BLaER1 (cell line): ENCODE results near the gene SMYD1.

Experiments used
- H3K27ac ChIP-seq: shearing (Covaris generic); formaldehyde crosslinking; 2 replicates; pipeline ENCODE4 v1.8.1; 2022
- H3K27me3 ChIP-seq: shearing (Covaris generic); formaldehyde crosslinking; 2 replicates; pipeline ENCODE4 v1.8.1; 2022
- H3K36me3 ChIP-seq: shearing (Covaris generic); formaldehyde crosslinking; 2 replicates; pipeline ENCODE4 v1.8.1; 2022
- H3K4me1 ChIP-seq: shearing (Covaris generic); formaldehyde crosslinking; 2 replicates; pipeline ENCODE4 v1.8.1; 2022
- H3K4me2 ChIP-seq: shearing (Covaris generic); formaldehyde crosslinking; 2 replicates; pipeline ENCODE4 v1.8.1; 2022
- H3K4me3 ChIP-seq: shearing (Covaris generic); formaldehyde crosslinking; 2 replicates; pipeline ENCODE4 v1.8.1; 2022
- H3K9ac ChIP-seq: shearing (Covaris generic); formaldehyde crosslinking; 2 replicates; pipeline ENCODE4 v1.8.1; 2022
- H3K9me3 ChIP-seq: shearing (Covaris generic); formaldehyde crosslinking; 2 replicates; pipeline ENCODE4 v1.8.1; 2022
- H4K20me1 ChIP-seq: shearing (Covaris generic); formaldehyde crosslinking; 2 replicates; pipeline ENCODE4 v1.8.1; 2022
- Cebpa-rat ChIP-seq: shearing (Covaris generic); IDR thresholded peaks from 2 replicates; pipeline ENCODE4 v1.8.1; 2022

Gene SMYD1

DNA sequence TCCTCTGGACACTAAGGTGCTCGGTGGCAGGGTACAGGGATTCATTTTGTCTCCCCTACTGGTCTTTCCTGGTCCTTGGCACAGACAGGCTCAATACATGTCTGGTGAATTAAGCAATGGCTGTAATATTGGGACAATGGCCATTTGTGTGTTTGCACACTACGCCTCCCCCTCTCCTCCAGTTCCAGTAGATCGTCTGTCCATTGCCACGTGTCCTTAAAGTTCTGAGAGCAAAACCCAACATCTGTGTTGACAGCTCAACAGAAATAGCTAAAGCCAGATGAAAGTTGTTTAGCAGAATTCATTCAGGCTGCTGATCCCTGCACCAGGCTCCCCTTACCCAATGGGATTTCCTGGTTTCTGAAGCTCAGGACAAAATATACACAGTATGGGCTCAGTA, 69.2 kb downstream of the SMYD1 start:
- H3K36me3 ChIP-seq: no peaks in the 10 kb centered on the region
- no peaks in the 10 kb centered on the region for H3K4me1 ChIP-seq
- H3K9me3 ChIP-seq: peaks cover 1% of the 10 kb centered on the region; the same call in 1 of the 2 replicates
- no peak overlapping the region for H3K4me2 ChIP-seq
- H3K9ac ChIP-seq: no peak overlapping the region
- H4K20me1 ChIP-seq: no peaks in the 10 kb centered on the region
- no peak overlapping the region for H3K4me3 ChIP-seq
- no peak for TF ChIP-seq Cebpa-rat
- H3K27me3 ChIP-seq: no peaks in the 10 kb centered on the region
- H3K27ac ChIP-seq: no peak overlapping the region

- no peaks in the 10 kb centered on the region for H4K20me1 ChIP-seq
- no peaks in the 10 kb centered on the region for H3K36me3 ChIP-seq
- no peaks in the 10 kb centered on the region for H3K27me3 ChIP-seq
- no peak overlapping the region for H3K4me2 ChIP-seq
- no peaks in the 10 kb centered on the region for H3K4me1 ChIP-seq
- H3K9me3 ChIP-seq: peaks cover 8% of the 10 kb centered on the region; the same call in 1 of the 2 replicates
- no peak overlapping the region for H3K27ac ChIP-seq
- no peak overlapping the region for H3K4me3 ChIP-seq
- no peak overlapping the region for H3K9ac ChIP-seq
- no peak for TF ChIP-seq Cebpa-rat
Observed at GRCh38 chr2:88137833-88138232, 70.2 kb downstream of the SMYD1 start.

DNA sequence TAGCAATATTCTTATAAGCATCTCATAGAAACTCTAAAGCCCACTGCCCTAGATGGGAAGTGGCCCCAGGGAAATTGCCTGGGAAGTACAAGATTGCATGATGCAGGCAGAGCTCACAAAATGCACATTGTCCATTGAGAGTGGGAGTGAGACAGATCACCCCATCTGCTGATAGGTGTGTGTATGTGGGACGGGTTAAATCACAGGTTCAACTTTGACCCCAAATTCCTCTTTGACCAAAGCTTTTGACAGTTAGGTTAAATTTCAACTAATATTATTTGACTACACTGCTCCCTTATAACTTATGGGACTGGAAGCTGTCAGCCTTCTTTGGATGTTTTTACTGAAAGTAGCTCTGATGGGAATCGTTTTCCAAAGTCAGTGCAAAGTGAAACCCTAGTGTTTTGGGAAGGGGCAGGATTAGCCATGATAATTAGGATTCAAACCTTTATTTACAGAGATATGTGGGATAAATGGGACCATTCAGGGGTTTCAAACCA, 71.6 kb downstream of the SMYD1 start:
- Histone ChIP-seq H3K36me3 (no peaks in the 10 kb centered on the region), H3K9ac (no peak overlapping the region), H3K27ac (no peak overlapping the region), H3K4me2 (no peak overlapping the region), H4K20me1 (no peaks in the 10 kb centered on the region), H3K27me3 (no peaks in the 10 kb centered on the region), H3K9me3 (peaks cover 8% of the 10 kb centered on the region; the same call in 1 of the 2 replicates), H3K4me3 (no peak overlapping the region), H3K4me1 (no peaks in the 10 kb centered on the region)
- TF ChIP-seq Cebpa-rat: no peak

DNA sequence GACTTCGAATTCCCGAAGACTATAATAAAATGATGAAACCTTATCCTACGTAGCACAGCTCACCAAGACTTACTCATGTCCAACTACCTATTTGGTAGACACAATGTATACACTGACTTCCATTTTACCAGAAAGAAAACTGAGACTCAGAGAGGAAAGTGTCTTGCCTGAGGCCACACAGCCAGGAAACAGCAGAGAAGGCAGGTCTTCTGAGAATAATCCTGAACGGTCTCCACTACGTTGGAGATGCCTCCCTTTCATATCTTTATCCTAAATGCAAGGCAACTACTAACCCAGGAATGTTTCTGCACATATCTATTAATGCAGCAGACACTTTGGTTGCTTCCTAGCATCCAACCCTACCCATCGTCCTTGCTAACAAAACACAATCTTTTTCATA, 72.2 kb downstream of the SMYD1 start:
- Histone ChIP-seq H3K9ac (no peak overlapping the region), H3K4me1 (no peaks in the 10 kb centered on the region), H4K20me1 (no peaks in the 10 kb centered on the region), H3K36me3 (no peaks in the 10 kb centered on the region), H3K27me3 (no peaks in the 10 kb centered on the region), H3K4me3 (no peak overlapping the region), H3K27ac (no peak overlapping the region), H3K4me2 (no peak overlapping the region), H3K9me3 (peaks cover 8% of the 10 kb centered on the region; the same call in 1 of the 2 replicates)
- no peak for TF ChIP-seq Cebpa-rat

DNA sequence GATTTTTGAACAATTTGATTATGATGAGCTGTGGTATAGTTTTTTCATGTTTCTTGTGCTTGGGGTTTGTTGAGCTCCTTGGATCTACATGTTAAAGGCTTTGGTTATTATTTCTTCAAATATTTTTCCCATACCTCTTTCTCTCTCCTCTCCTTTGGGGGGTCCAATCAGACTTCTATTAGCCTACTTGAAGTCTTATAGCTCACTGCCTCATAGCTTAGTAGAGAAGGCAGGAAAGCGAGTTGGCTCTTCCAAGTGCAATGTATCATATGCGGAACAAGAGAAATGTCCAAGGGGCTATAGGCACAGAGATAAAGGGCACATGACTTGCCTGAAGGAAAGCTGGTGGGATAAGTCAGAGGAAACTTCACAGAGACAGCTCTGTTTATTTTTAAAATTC, 74.3 kb downstream of the SMYD1 start:
- Histone ChIP-seq H3K27ac (no peak overlapping the region), H3K9me3 (peaks cover 8% of the 10 kb centered on the region; the same call in 1 of the 2 replicates), H3K27me3 (no peaks in the 10 kb centered on the region)

DNA sequence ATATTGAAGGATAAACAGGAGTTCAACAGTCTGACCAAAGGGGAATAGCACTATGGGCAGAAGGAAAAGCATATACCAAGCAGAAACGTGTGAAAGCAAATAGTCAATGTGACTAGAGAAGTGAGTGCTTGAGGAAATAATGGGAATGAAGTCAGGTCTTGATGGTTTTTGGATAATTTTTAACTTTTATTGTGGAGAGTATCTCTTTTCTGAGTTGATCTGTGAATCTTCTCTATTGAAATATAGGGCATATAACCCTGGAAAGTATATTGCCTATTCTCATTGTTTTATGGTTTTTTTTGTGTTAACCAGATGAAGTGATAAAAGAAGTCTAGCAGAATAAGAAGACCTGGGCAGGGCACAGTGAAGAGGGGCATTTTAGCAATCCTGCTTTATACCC, 76.6 kb downstream of the SMYD1 start:
- H3K27ac ChIP-seq: no peak overlapping the region
- no peaks in the 10 kb centered on the region for H4K20me1 ChIP-seq
- no peaks in the 10 kb centered on the region for H3K27me3 ChIP-seq
- no peak overlapping the region for H3K4me2 ChIP-seq
- H3K36me3 ChIP-seq: no peaks in the 10 kb centered on the region
- H3K9ac ChIP-seq: no peak overlapping the region
- no peak for TF ChIP-seq Cebpa-rat
- no peaks in the 10 kb centered on the region for H3K4me1 ChIP-seq
- H3K9me3 ChIP-seq: peaks cover 26% of the 10 kb centered on the region
- H3K4me3 ChIP-seq: no peak overlapping the region

More for the DNA sequence above, 74.3 kb downstream of the SMYD1 start:
- no peak overlapping the region for H3K4me2 ChIP-seq
- H3K36me3 ChIP-seq: no peaks in the 10 kb centered on the region
- no peaks in the 10 kb centered on the region for H4K20me1 ChIP-seq
- no peak overlapping the region for H3K9ac ChIP-seq
- no peak overlapping the region for H3K4me3 ChIP-seq
- H3K4me1 ChIP-seq: no peaks in the 10 kb centered on the region
- TF ChIP-seq Cebpa-rat: no peak

GRCh38 chr2:88144914-88145497, 77.4 kb downstream of the SMYD1 start:
- no peak overlapping the region for H3K27ac ChIP-seq
- H3K9me3 ChIP-seq: peaks cover 29% of the 10 kb centered on the region
- no peak overlapping the region for H3K9ac ChIP-seq
- H3K4me2 ChIP-seq: no peak overlapping the region
- TF ChIP-seq Cebpa-rat: no peak
- H3K4me1 ChIP-seq: no peaks in the 10 kb centered on the region
- H3K4me3 ChIP-seq: no peak overlapping the region
- H3K36me3 ChIP-seq: no peaks in the 10 kb centered on the region
- H4K20me1 ChIP-seq: no peaks in the 10 kb centered on the region
- no peaks in the 10 kb centered on the region for H3K27me3 ChIP-seq

GRCh38 chr2:88146590-88146989, 79.0 kb downstream of the SMYD1 start:
- Histone ChIP-seq H3K9ac (no peak overlapping the region), H3K4me2 (no peak overlapping the region), H3K27me3 (no peaks in the 10 kb centered on the region), H3K27ac (no peak overlapping the region), H3K9me3 (peaks cover 29% of the 10 kb centered on the region), H4K20me1 (no peaks in the 10 kb centered on the region), H3K36me3 (no peaks in the 10 kb centered on the region), H3K4me3 (no peak overlapping the region), H3K4me1 (no peaks in the 10 kb centered on the region)
- TF ChIP-seq Cebpa-rat: no peak

GRCh38 chr2:88147145-88147544, 79.5 kb downstream of the SMYD1 start:
- no peak overlapping the region for H3K4me3 ChIP-seq
- H3K9ac ChIP-seq: no peak overlapping the region
- no peak overlapping the region for H3K27ac ChIP-seq
- no peak overlapping the region for H3K4me2 ChIP-seq
- H3K36me3 ChIP-seq: no peaks in the 10 kb centered on the region
- no peak for TF ChIP-seq Cebpa-rat
- H4K20me1 ChIP-seq: no peaks in the 10 kb centered on the region
- H3K9me3 ChIP-seq: peaks cover 24% of the 10 kb centered on the region
- no peaks in the 10 kb centered on the region for H3K4me1 ChIP-seq
- no peaks in the 10 kb centered on the region for H3K27me3 ChIP-seq

DNA sequence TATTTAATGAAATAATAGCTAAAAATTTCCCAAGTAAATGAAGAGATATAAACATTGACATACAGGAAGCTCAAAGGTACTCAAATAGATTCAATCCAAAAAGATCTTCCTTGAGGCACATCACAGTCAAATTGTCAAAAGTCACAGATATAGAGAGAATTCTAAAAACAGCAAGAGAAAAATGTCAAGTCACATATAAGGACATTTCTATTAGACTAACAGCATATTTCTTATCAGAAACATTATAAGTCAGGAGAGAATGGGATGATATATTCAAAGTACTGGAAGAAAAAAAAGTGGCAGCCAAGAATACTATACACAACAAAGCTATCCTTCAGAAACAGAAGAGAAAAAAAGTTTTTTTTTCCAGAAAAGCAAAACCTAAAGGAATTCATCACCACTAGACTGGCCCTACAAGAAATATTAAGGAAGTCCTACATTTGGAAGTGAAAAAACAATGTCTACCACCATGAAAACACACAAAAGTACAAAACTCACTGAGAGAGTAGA, 81.4 kb downstream of the SMYD1 start:
- H3K27ac ChIP-seq: no peak overlapping the region
- H3K4me3 ChIP-seq: no peak overlapping the region
- H3K9me3 ChIP-seq: peaks cover 26% of the 10 kb centered on the region
- no peak overlapping the region for H3K9ac ChIP-seq
- H3K27me3 ChIP-seq: no peaks in the 10 kb centered on the region
- H3K36me3 ChIP-seq: no peaks in the 10 kb centered on the region
- H3K4me2 ChIP-seq: no peak overlapping the region
- no peaks in the 10 kb centered on the region for H4K20me1 ChIP-seq
- no peak for TF ChIP-seq Cebpa-rat
- H3K4me1 ChIP-seq: no peaks in the 10 kb centered on the region
